Activated T-cell treated with anti-CD3 and anti-CD28 coated beads, Interleukin-2, amount 50 U/mL, for 24 hours (primary cell): ENCODE results near the gene NUP35.

Source experiments
- DNase-seq: peaks from one replicate; pipeline ENCODE4 v3.0.0-alpha.2; 2020
- H3K27ac Mint-ChIP-seq: 2 replicates; pipeline ENCODE4 v1.8.0; 2020; ENCODE audit warnings: mild to moderate bottlenecking, mixed read lengths
- H3K27me3 Mint-ChIP-seq: 2 replicates; pipeline ENCODE4 v1.8.0; 2020; ENCODE audit warnings: mixed read lengths
- H3K36me3 Mint-ChIP-seq: 2 replicates; pipeline ENCODE4 v1.8.0; 2020; ENCODE audit warnings: low read depth, mixed read lengths
- H3K4me1 Mint-ChIP-seq: 2 replicates; pipeline ENCODE4 v1.8.0; 2020; ENCODE audit warnings: low read depth, mixed read lengths
- H3K4me3 Mint-ChIP-seq: 2 replicates; pipeline ENCODE4 v1.8.0; 2020; ENCODE audit warnings: mild to moderate bottlenecking, moderate library complexity, mixed read lengths
- H3K9me3 Mint-ChIP-seq: 2 replicates; pipeline ENCODE4 v1.8.0; 2020; ENCODE audit warnings: mixed read lengths

The NUP35 gene, protein sequence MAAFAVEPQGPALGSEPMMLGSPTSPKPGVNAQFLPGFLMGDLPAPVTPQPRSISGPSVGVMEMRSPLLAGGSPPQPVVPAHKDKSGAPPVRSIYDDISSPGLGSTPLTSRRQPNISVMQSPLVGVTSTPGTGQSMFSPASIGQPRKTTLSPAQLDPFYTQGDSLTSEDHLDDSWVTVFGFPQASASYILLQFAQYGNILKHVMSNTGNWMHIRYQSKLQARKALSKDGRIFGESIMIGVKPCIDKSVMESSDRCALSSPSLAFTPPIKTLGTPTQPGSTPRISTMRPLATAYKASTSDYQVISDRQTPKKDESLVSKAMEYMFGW

DNA sequence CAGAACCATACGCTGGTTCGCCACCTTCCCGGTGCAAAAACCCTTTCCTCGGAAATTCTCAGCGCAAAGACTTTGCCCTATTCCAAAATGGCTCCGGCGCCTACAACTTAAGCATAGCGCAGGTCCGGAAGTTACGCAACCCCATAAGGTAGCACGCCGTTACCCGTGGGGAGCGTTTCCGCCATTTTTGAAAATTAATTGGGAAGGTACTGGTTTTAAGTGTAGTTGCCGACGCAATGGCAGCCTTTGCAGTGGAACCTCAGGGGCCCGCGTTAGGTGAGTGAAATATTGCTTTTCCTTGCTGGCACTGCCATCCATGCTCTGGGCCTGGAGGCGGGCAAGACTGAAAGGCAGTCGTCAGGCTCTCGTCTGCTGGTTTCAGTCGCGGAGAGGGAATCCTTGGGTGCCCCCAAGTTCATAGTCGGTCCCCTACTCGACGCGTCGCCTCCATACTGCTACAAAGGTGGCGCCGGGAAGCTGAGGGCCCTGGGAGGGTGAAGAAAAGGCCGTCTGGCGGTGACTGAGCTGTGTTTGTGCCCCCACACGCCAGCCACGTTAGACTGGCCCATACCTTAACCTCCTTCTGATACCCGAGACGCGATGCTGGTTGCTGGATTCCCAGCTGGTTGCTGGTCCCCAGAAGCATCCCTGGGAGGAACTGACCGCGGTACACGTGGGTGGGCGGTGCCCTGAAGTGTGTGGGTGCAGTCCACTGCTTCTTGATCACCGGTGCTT, at the start of gene NUP35:
Gene NUP35, plus strand, starts transcription at position 222 of the 735 bp plus-strand sequence. Its CDS starts 15 bp downstream, at position 237.
- H3K4me3 Mint-ChIP-seq = peak within 1 kb of the TSS; percentile 97
- H3K27me3 Mint-ChIP-seq = peaks cover 18% of the 10 kb centered on the region
- H3K36me3 Mint-ChIP-seq = peaks cover 52% of the 10 kb centered on the region
- H3K9me3 Mint-ChIP-seq = no peaks in the 10 kb centered on the region
- DNase-seq = peak; percentile 90
- peaks cover 43% of the 10 kb centered on the region for H3K4me1 Mint-ChIP-seq
- H3K27ac Mint-ChIP-seq = peak within 1 kb of the TSS; percentile 99

DNA sequence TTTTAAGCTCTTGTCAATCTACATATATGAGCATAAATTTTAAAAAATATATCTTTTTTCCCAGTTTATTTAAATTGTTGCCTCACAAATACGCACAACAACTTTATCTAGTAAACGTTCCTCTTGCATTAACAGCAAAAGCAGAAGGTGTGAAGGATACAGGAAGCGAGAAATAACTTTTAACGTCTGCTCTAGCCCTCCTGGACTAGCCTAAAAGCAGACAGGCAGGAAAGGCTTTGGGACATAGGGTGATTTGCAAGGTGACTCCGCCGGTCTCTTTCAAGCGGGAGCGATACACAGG, 46.1 kb upstream of the NUP35 start:
- peak overlapping the region; percentile 62 for H3K27ac Mint-ChIP-seq
- peaks cover 4% of the 10 kb centered on the region for H3K27me3 Mint-ChIP-seq
- no peak for DNase-seq
- peaks cover 2% of the 10 kb centered on the region for H3K36me3 Mint-ChIP-seq
- peak overlapping the region; percentile 87 for H3K4me3 Mint-ChIP-seq
- peaks cover 17% of the 10 kb centered on the region for H3K4me1 Mint-ChIP-seq
- no peaks in the 10 kb centered on the region for H3K9me3 Mint-ChIP-seq

GRCh38 chr2:183078464-183079138, 45.6 kb upstream of the NUP35 start, which contains the start of gene DUSP19:
Gene DUSP19, plus strand, starts transcription at chr2:183078747. Its CDS starts 187 bp downstream, at chr2:183078934.
- peak within 1 kb of the TSS; percentile 87 for H3K4me3 Mint-ChIP-seq
- peaks cover 4% of the 10 kb centered on the region for H3K27me3 Mint-ChIP-seq
- H3K27ac Mint-ChIP-seq = peak within 1 kb of the TSS; percentile 62
- H3K9me3 Mint-ChIP-seq = no peaks in the 10 kb centered on the region
- H3K4me1 Mint-ChIP-seq = peaks cover 17% of the 10 kb centered on the region
- peaks cover 2% of the 10 kb centered on the region for H3K36me3 Mint-ChIP-seq
- peak; percentile 86 for DNase-seq

GRCh38 chr2:183079139-183079775, 45.0 kb upstream of the NUP35 start:
- H3K4me1 Mint-ChIP-seq = peaks cover 17% of the 10 kb centered on the region
- H3K36me3 Mint-ChIP-seq = peaks cover 2% of the 10 kb centered on the region
- H3K4me3 Mint-ChIP-seq = peak overlapping the region; percentile 87
- peak overlapping the region; percentile 62 for H3K27ac Mint-ChIP-seq
- no peaks in the 10 kb centered on the region for H3K9me3 Mint-ChIP-seq
- H3K27me3 Mint-ChIP-seq = peaks cover 4% of the 10 kb centered on the region
- DNase-seq = no peak

DNA sequence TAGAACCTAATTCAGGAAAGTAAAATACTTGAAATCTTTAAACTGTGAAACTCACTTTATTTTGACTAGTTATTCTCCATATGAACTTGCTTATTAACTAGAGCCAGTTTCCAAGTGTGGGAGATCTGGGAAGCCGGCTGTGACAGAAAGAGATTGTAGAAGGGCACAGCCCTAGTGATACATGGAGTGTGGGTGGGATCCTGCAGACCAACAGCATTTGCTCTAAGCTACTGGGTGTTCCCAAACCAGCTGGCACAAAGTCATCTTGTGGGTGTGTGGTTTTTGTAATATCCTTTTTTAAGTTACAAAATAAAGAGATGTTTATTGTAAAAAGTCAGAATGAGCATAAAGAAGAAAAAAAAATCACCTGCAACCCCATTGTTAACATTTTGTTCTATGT, 42.3 kb upstream of the NUP35 start:
- Mint-ChIP-seq H3K36me3 (peaks cover 2% of the 10 kb centered on the region), H3K27ac (no peak overlapping the region), H3K4me3 (no peak overlapping the region), H3K27me3 (peaks cover 4% of the 10 kb centered on the region), H3K4me1 (peaks cover 17% of the 10 kb centered on the region), H3K9me3 (no peaks in the 10 kb centered on the region)
- no peak for DNase-seq

- H3K27me3 Mint-ChIP-seq = no peaks in the 10 kb centered on the region
- no peaks in the 10 kb centered on the region for H3K9me3 Mint-ChIP-seq
- no peak overlapping the region for H3K27ac Mint-ChIP-seq
- H3K4me3 Mint-ChIP-seq = no peak overlapping the region
- no peak for DNase-seq
- no peaks in the 10 kb centered on the region for H3K4me1 Mint-ChIP-seq
- H3K36me3 Mint-ChIP-seq = no peaks in the 10 kb centered on the region
Observed at GRCh38 chr2:183088061-183088460, 36.2 kb upstream of the NUP35 start.

GRCh38 chr2:183089192-183089851, 34.9 kb upstream of the NUP35 start:
- no peak overlapping the region for H3K27ac Mint-ChIP-seq
- H3K9me3 Mint-ChIP-seq = no peaks in the 10 kb centered on the region
- H3K4me3 Mint-ChIP-seq = no peak overlapping the region
- peaks cover 4% of the 10 kb centered on the region for H3K4me1 Mint-ChIP-seq
- DNase-seq = no peak
- no peaks in the 10 kb centered on the region for H3K36me3 Mint-ChIP-seq
- H3K27me3 Mint-ChIP-seq = no peaks in the 10 kb centered on the region

DNA sequence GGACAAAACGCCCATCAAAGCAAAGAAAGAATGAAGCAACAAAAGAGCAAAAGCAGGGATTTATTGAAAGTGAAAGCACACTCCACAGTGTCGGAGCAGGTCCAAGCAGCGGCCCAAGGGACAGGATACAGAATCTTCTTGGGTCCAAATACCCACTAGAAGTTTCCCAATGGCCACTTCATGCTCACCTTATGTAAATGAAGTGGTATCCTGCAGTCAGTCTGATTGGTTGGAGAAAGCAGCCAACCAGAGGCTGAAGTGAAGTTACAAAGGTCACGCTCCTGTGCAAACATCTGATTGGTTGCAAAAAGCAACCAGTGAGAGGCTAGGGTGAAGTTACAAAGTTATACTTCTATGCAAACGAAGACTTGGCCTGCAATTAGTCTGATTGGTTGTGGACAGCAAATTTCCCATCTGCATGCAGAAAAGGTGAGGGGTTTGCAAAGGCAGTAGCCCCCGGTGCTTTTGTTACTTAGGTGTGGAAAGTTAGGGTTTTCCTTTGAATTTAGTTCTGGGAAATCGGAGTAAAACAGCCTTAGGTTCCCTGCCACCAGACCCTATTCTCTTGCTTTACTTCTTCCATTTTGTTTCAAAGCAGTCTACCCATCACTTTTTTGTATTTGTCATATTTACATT, 32.8 kb upstream of the NUP35 start:
- no peak for DNase-seq
- Mint-ChIP-seq H3K27me3 (no peaks in the 10 kb centered on the region), H3K4me3 (no peak overlapping the region), H3K9me3 (no peaks in the 10 kb centered on the region), H3K4me1 (peaks cover 5% of the 10 kb centered on the region), H3K27ac (no peak overlapping the region), H3K36me3 (peaks cover under 1% of the 10 kb centered on the region)

- no peaks in the 10 kb centered on the region for H3K27me3 Mint-ChIP-seq
- no peak overlapping the region for H3K27ac Mint-ChIP-seq
- no peak for DNase-seq
- H3K36me3 Mint-ChIP-seq = peaks cover 3% of the 10 kb centered on the region
- H3K4me3 Mint-ChIP-seq = no peak overlapping the region
- no peaks in the 10 kb centered on the region for H3K9me3 Mint-ChIP-seq
- H3K4me1 Mint-ChIP-seq = peaks cover 5% of the 10 kb centered on the region
Observed at GRCh38 chr2:183091954-183092345, 32.3 kb upstream of the NUP35 start.

- DNase-seq = no peak
- Mint-ChIP-seq H3K27me3 (no peaks in the 10 kb centered on the region), H3K4me1 (peaks cover 5% of the 10 kb centered on the region), H3K27ac (no peak overlapping the region), H3K36me3 (peaks cover 3% of the 10 kb centered on the region), H3K9me3 (no peaks in the 10 kb centered on the region), H3K4me3 (no peak overlapping the region)
Observed at GRCh38 chr2:183093857-183094657, 30.2 kb upstream of the NUP35 start.

- Mint-ChIP-seq H3K4me3 (no peak overlapping the region), H3K36me3 (no peaks in the 10 kb centered on the region), H3K4me1 (no peaks in the 10 kb centered on the region), H3K27ac (no peak overlapping the region), H3K27me3 (peaks cover 14% of the 10 kb centered on the region), H3K9me3 (no peaks in the 10 kb centered on the region)
- DNase-seq = no peak
Observed at GRCh38 chr2:183105402-183106134, 18.7 kb upstream of the NUP35 start.

- H3K4me1 Mint-ChIP-seq = no peaks in the 10 kb centered on the region
- DNase-seq = no peak
- peaks cover 21% of the 10 kb centered on the region for H3K27me3 Mint-ChIP-seq
- H3K27ac Mint-ChIP-seq = no peak overlapping the region
- no peaks in the 10 kb centered on the region for H3K9me3 Mint-ChIP-seq
- no peaks in the 10 kb centered on the region for H3K36me3 Mint-ChIP-seq
- H3K4me3 Mint-ChIP-seq = no peak overlapping the region
Observed at GRCh38 chr2:183112577-183112976, 11.7 kb upstream of the NUP35 start.

GRCh38 chr2:183113630-183114029, 10.6 kb upstream of the NUP35 start:
- Mint-ChIP-seq H3K4me1 (no peaks in the 10 kb centered on the region), H3K36me3 (no peaks in the 10 kb centered on the region), H3K9me3 (no peaks in the 10 kb centered on the region), H3K27ac (no peak overlapping the region), H3K27me3 (peaks cover 26% of the 10 kb centered on the region), H3K4me3 (no peak overlapping the region)
- DNase-seq = no peak
